Fibroblast of villous mesenchyme (primary cell): ENCODE data around the gene ASCL1. TPM values are rescaled to one million over a fixed set of nuclear protein-coding genes. Genes with fewer than 3 reads are reported as not detected.

Source experiments
- DNase-seq: peaks from one replicate; pipeline ENCODE4 v3.0.0-alpha.2; 2010; ENCODE audit warnings: low read depth
- H3K4me3 ChIP-seq: 2 replicates; pipeline ENCODE4 v1.5.1; 2011; ENCODE audit warnings: low read depth, mild to moderate bottlenecking, low read length
- total RNA-seq: library from RNA; depleted of rRNA; stranded (reverse); fragments of >200 nt; gene quantifications from 2 replicates; pipeline ENCODE4 v1.2.3, GENCODE V29; 2012
- TF ChIP-seq, protein P1 (sequence below): IDR thresholded peaks from 2 replicates; pipeline ENCODE4 v1.5.1; 2012; ENCODE audit warnings: low read depth, mild to moderate bottlenecking, low read length; ENCODE audit not compliant: insufficient read depth

Gene ASCL1
- not detected in 2 replicates for total RNA-seq

DNA sequence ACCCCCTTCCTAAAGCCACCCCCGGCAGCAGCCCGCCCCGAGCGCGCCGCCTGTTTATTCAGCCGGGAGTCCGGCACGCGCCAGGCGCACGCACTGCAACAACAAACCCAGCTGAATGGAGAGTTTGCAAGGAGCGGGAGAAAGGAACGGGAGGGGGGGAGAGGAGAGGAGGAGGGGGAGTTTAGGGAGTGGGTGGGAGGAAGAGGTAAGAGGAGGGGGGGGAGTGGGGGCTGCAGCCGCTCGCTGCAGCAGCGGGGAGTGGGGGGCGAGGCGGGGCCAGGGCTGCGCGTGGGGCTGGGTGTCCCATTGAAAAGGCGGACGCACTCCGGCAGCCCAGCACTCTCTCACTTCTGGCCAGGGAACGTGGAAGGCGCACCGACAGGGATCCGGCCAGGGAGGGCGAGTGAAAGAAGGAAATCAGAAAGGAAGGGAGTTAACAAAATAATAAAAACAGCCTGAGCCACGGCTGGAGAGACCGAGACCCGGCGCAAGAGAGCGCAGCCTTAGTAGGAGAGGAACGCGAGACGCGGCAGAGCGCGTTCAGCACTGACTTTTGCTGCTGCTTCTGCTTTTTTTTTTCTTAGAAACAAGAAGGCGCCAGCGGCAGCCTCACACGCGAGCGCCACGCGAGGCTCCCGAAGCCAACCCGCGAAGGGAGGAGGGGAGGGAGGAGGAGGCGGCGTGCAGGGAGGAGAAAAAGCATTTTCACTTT, at the start of gene ASCL1:
ASCL1 (plus strand) TSS at position 336 of the 712 bp plus-strand sequence. CDS start 571 bp downstream, outside the sequence.
- peak within 1 kb of the TSS; percentile 37 for H3K4me3 ChIP-seq
- DNase-seq = peak; percentile 16
- TF ChIP-seq, protein P1, sequence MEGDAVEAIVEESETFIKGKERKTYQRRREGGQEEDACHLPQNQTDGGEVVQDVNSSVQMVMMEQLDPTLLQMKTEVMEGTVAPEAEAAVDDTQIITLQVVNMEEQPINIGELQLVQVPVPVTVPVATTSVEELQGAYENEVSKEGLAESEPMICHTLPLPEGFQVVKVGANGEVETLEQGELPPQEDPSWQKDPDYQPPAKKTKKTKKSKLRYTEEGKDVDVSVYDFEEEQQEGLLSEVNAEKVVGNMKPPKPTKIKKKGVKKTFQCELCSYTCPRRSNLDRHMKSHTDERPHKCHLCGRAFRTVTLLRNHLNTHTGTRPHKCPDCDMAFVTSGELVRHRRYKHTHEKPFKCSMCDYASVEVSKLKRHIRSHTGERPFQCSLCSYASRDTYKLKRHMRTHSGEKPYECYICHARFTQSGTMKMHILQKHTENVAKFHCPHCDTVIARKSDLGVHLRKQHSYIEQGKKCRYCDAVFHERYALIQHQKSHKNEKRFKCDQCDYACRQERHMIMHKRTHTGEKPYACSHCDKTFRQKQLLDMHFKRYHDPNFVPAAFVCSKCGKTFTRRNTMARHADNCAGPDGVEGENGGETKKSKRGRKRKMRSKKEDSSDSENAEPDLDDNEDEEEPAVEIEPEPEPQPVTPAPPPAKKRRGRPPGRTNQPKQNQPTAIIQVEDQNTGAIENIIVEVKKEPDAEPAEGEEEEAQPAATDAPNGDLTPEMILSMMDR = no peak

- DNase-seq = no peak
- no peak overlapping the region for H3K4me3 ChIP-seq
- TF ChIP-seq, protein P1 = no peak
These were observed 49.6 kb upstream of the ASCL1 start for GRCh38 chr12:102907918-102908317.

DNA sequence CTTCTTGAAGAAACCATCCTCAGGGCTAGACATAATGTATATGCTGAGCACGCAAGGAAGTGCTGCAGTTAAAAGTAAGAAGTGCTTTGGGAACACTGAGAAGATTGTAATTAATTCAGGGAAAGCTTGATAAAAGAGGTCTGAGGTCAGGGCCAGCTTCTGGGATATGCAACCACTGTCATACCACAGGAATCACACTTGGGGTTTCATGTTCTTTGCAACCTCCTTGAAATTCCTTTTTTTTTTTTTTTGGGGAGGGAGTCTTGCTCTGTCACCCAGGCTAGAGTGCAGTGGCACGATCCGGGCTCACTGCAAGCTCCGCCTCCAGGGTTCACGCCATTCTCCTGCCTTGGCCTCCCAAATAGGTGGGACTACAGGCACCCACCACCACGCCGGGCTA, 47.3 kb upstream of the ASCL1 start:
- DNase-seq = no peak
- TF ChIP-seq, protein P1 = no peak
- H3K4me3 ChIP-seq = no peak overlapping the region

- TF ChIP-seq, protein P1 = no peak
- no peak overlapping the region for H3K4me3 ChIP-seq
- DNase-seq = no peak
These were observed 46.7 kb upstream of the ASCL1 start for GRCh38 chr12:102910792-102911191.

DNA sequence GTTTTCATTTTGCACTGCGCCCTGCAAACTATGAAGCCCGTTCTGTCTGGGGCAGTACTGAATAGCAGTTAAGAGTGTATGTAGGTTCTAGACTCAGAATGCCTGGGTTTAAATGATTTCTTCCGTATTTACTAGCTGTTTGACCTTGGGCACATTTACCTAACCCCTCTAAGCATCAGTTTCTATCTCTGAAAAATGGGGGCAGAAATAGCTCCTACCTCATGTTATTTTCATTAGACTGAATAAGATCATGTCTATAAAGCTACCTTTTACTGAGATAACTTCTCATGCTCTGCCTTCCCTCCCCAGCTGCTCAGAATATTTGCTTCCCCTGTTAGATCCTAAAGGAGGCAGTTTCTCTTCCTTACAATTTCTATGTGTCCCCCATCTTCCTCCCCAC, 46.2 kb upstream of the ASCL1 start:
- TF ChIP-seq, protein P1 = no peak
- DNase-seq = no peak
- no peak overlapping the region for H3K4me3 ChIP-seq

DNA sequence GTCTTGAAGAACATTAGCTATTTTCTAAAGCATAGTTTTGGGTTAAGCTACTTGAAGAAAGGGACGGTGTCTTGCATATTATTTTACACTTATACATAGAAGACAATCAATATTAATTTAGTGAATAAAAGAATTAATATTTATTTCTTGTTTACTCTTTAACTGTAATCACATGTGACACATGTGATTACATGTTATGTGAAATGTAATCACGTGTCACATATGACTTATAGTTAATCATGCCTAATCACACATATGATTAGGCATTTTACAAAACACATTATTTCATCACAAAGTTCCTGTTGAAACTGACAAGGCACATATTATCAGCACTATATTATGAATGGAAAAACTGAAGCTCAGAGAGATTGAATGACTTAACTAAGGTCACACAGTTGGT, 45.2 kb upstream of the ASCL1 start:
- no peak overlapping the region for H3K4me3 ChIP-seq
- TF ChIP-seq, protein P1 = no peak
- DNase-seq = no peak
